Measurements from ENCODE around the gene GPSM3. TPM values are rescaled to one million over a fixed set of nuclear protein-coding genes. Genes with fewer than 3 reads are reported as not detected.
A peak's percentile ranks its signal among the peaks of the same experiment; 100 is the strongest.

Gene GPSM3
- total RNA-seq, 1 experiment from 2014 or later = 4.8 TPM

GRCh38 chr6:32191696-32192607 lies 491 bp downstream of the GPSM3 start:
- H3K4me3 ChIP-seq (ENCODE audit: low read depth, low read length, poor library complexity, severe bottlenecking) = no peak overlapping the region
- TF ChIP-seq EZH2 (IDR thresholded peaks at IDR 0.05; ENCODE audit: borderline replicate concordance, low read depth, low read length, poor library complexity, severe bottlenecking) = no peak
- TF ChIP-seq, protein P1, sequence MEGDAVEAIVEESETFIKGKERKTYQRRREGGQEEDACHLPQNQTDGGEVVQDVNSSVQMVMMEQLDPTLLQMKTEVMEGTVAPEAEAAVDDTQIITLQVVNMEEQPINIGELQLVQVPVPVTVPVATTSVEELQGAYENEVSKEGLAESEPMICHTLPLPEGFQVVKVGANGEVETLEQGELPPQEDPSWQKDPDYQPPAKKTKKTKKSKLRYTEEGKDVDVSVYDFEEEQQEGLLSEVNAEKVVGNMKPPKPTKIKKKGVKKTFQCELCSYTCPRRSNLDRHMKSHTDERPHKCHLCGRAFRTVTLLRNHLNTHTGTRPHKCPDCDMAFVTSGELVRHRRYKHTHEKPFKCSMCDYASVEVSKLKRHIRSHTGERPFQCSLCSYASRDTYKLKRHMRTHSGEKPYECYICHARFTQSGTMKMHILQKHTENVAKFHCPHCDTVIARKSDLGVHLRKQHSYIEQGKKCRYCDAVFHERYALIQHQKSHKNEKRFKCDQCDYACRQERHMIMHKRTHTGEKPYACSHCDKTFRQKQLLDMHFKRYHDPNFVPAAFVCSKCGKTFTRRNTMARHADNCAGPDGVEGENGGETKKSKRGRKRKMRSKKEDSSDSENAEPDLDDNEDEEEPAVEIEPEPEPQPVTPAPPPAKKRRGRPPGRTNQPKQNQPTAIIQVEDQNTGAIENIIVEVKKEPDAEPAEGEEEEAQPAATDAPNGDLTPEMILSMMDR (conservative IDR thresholded peaks at IDR 0.05; ENCODE audit: low read depth, low read length) = no peak
- peaks cover 38% of the 10 kb centered on the region for H3K4me1 ChIP-seq (ENCODE audit: insufficient read depth, low read length, poor library complexity, severe bottlenecking)
- POLR2A ChIA-PET (ENCODE audit: low non-redundant PET) = no interaction called here
- intact Hi-C loops (cut with micrococcal nuclease; ENCODE audit: unreplicated experiment) = no loop called here
- H3K27me3 ChIP-seq (replicated peaks; ENCODE audit: insufficient read depth, low read depth, low read length, poor library complexity) = no peaks in the 10 kb centered on the region
- H3K27ac ChIP-seq (ENCODE audit: low read depth, low read length, poor library complexity, severe bottlenecking) = peak overlapping the region; percentile 94
- no peaks in the 10 kb centered on the region for H3K9me3 ChIP-seq (ENCODE audit: low read depth, low read length, poor library complexity, severe bottlenecking)
- DNase-seq (ENCODE audit: low spot score) = no peak
- BruUV-seq (replicated peaks) = no TSS peak
- H3K36me3 ChIP-seq (ENCODE audit: insufficient read depth, low read length, poor library complexity, severe bottlenecking) = peaks cover 11% of the 10 kb centered on the region
- CTCF ChIA-PET = no interaction called here

- TF ChIP-seq, protein P1 (conservative IDR thresholded peaks at IDR 0.05; ENCODE audit: low read depth, low read length) = no peak
- TF ChIP-seq EZH2 (IDR thresholded peaks at IDR 0.05; ENCODE audit: borderline replicate concordance, low read depth, low read length, poor library complexity, severe bottlenecking) = no peak
- Histone ChIP-seq H3K4me3 (ENCODE audit: low read depth, low read length, poor library complexity, severe bottlenecking) (no peak overlapping the region), H3K36me3 (ENCODE audit: insufficient read depth, low read length, poor library complexity, severe bottlenecking) (peaks cover 20% of the 10 kb centered on the region), H3K9me3 (ENCODE audit: low read depth, low read length, poor library complexity, severe bottlenecking) (no peaks in the 10 kb centered on the region), H3K27me3 (replicated peaks; ENCODE audit: insufficient read depth, low read depth, low read length, poor library complexity) (no peaks in the 10 kb centered on the region), H3K27ac (ENCODE audit: low read depth, low read length, poor library complexity, severe bottlenecking) (peak overlapping the region; percentile 94), H3K4me1 (ENCODE audit: insufficient read depth, low read length, poor library complexity, severe bottlenecking) (peaks cover 30% of the 10 kb centered on the region)
- ChIA-PET POLR2A (ENCODE audit: low non-redundant PET) (no interaction called here), CTCF (interaction anchor here (0.5 to 0.9 kb wide), 2 partner anchors 63 to 1057 kb away, joined by 3 read pairs; partner anchors contain the start of gene ATF6B)
- no peak for DNase-seq (ENCODE audit: low spot score)
- intact Hi-C loops (cut with micrococcal nuclease; ENCODE audit: unreplicated experiment) = no loop called here
- BruUV-seq (replicated peaks) = no TSS peak
These were observed 1.3 kb downstream of the GPSM3 start for GRCh38 chr6:32190911-32191677.

DNA sequence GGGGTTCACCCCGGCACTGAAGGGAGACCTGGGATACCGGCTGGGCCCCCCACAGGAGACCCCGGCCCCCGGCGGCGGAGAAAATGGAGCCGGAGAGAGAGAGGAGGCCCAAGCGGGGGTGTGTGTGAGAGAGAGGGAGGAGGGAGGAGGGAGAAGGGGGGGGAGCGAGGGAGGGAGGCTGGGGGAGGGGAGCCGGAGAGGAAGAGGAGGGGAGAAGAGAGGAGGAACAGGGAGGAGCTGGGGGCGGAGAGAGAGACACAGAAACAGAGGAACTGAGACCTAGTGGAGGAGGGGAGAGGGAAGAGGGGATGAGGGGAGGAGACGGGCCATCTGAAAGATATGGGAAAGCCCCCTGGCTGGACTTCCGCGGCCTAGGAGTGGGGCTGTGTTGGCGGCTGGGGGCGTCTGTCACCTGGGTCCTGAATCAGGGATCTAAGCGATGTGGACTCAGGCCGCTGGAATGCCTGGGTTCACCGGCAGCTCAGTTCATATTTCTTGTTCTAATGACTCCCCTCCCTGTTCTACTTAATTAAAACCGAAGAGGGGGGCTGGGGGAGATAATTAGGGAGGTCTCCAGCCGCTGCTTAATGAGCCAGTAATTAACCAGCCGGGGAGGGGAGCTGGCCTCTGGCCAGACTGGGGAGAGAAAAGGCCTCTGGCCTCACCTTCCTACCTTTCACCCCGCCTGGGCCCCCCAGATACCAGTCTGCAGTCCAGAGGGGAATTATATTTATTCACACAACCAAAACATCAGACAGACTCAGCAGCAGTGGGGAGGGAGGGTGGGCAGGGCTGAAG lies 2.2 kb downstream of the GPSM3 start, which contains the start of gene PBX2:
TSS of gene PBX2 (minus strand) at position 149 of the 798 bp plus-strand sequence. CDS start 287 bp downstream, outside the sequence.
- ChIA-PET POLR2A (ENCODE audit: low non-redundant PET) (no interaction called here), CTCF (interaction anchor here (0.5 to 0.9 kb wide), 3 partner anchors 26 to 1058 kb away, joined by 3 read pairs; partner anchors contain the start of genes ATF6B and EGFL8)
- Histone ChIP-seq H3K4me1 (ENCODE audit: insufficient read depth, low read length, poor library complexity, severe bottlenecking) (peaks cover 28% of the 10 kb centered on the region), H3K27ac (ENCODE audit: low read depth, low read length, poor library complexity, severe bottlenecking) (peak within 1 kb of the TSS; percentile 94), H3K9me3 (ENCODE audit: low read depth, low read length, poor library complexity, severe bottlenecking) (no peaks in the 10 kb centered on the region), H3K27me3 (replicated peaks; ENCODE audit: insufficient read depth, low read depth, low read length, poor library complexity) (no peaks in the 10 kb centered on the region), H3K4me3 (ENCODE audit: low read depth, low read length, poor library complexity, severe bottlenecking) (peak within 1 kb of the TSS; percentile 69), H3K36me3 (ENCODE audit: insufficient read depth, low read length, poor library complexity, severe bottlenecking) (peaks cover 20% of the 10 kb centered on the region)
- TSS peak; percentile 95 for BruUV-seq (replicated peaks)
- TF ChIP-seq, protein P1 (conservative IDR thresholded peaks at IDR 0.05; ENCODE audit: low read depth, low read length) = no peak
- TF ChIP-seq EZH2 (IDR thresholded peaks at IDR 0.05; ENCODE audit: borderline replicate concordance, low read depth, low read length, poor library complexity, severe bottlenecking) = no peak
- DNase-seq (ENCODE audit: low spot score) = peak; percentile 94
- intact Hi-C loops (cut with micrococcal nuclease; ENCODE audit: unreplicated experiment) = no loop called here

All from A673 (cell line).